Measurements from ENCODE around the gene PNMA8B.
"Not testable (repeated sequence)": the region's sequence is repeated elsewhere in the genome, so short reads cannot be mapped to it uniquely, and the experiment has no call there.

The PNMA8B gene

DNA sequence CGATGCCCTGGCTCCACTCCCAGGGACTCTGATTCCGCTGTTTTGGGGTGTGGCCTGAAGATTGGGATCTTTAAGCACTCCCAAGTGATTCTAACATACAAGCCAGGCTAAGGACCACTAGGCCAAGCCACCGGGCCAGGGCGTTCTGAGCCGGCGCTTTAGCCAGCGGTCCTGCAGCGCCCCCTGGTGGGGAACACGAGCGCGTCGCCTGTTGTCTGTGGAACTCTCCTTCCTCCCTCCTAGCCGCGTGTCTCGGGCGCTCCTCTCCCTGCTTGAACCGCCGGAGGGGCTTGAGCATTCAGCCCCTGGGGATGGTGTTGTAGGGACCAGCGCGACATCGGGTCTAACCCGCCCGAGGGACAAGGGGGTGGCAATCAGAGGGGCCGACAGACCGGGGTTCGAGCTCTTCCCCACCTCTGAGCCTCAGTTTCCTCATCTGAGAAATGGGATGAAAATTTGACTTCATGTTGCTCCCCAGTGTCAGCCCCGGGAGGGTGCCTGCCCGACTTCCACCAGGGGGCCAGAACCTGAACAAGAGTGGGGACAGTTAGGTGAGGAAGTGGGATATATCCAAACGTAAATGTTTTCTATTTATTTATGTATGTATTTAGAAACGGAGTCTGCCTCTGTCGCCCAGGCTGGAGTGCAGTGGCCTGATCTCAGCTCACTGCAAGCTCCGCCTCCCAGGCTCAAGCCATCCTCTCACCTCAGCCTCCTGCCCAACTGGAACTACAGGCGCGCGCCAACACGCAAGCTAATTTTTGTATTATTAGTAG is 18.0 kb upstream of the PNMA8B start:
- peak; percentile 62 to 84 (median 73) for DNase-seq (ENCODE audit: low read depth in 3 of 3)

- no peak for DNase-seq (ENCODE audit: low read depth in 3 of 3)
These were observed 15.6 kb upstream of the PNMA8B start for GRCh38 chr19:46511237-46511636.

DNA sequence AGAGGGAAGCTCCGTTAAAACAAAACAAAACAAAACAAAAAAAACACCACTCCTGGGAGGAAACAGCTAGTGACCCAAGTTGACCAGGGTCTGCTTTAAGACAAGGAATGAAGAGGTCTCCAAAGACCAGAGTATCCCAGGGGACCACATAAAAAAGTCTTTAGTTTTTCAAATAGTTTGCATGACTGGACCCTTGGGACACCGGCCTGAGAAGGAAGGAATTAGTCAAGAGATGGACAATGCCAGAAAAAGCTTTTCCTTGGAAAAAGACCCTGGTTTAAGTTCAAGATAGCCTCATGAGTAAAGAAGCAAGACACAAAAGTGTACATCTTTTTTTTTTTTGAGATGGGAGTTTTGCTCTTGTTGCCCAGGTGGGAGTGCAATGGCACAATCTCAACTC is 12.5 kb upstream of the PNMA8B start:
- DNase-seq (ENCODE audit: low read depth in 3 of 3): no peak

- no peak for DNase-seq (ENCODE audit: low read depth in 3 of 3)
These were observed 8.3 kb upstream of the PNMA8B start for GRCh38 chr19:46503848-46504453.

DNA sequence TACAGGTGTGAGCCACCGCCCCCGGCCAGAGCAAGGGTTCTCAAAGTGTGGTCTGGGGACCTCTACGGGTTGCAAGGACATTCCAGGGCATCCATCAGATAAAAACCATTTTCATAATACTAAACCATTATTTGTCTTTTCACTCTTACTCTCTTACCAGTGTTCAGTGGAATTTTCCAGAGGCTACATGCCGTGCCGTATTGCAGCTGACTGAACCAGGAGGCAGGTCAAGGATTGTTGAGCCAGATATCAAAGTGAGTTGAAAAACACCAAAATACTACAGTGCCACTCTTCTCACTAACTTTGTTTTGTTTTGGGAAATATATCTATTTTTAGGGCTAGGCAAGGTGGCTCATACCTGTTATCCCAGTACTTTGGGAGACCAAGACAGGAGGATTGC is 7.2 kb upstream of the PNMA8B start:
- DNase-seq (ENCODE audit: low read depth in 3 of 3): no peak

DNA sequence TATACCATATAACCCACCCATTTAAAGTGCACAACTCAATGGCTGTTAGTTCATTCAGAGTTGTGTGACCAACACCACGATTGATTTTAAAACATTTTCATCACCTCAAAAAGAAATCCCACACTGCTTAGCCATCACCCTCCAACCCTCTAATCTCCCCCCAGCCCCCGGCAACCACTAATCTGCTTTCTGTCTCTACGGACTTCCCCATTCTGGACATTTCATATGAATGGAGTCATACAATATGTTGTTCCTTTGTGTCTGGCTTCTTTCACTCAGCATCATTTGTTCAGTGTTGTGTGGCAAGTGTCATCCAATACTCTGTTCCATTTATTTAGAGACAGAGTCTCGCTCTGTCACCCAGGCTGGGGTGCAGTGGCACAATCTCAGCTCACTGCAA is 4.0 kb upstream of the PNMA8B start:
- DNase-seq (ENCODE audit: low read depth in 3 of 3): no peak

- DNase-seq (ENCODE audit: low read depth in 3 of 3): no peak
These were observed 2.1 kb upstream of the PNMA8B start for GRCh38 chr19:46497773-46498172.

GRCh38 chr19:46496886-46497285 is 1.2 kb upstream of the PNMA8B start:
- not testable (repeated sequence) for DNase-seq (ENCODE audit: low read depth in 3 of 3)

GRCh38 chr19:46496304-46496703 is 637 bp upstream of the PNMA8B start:
- no peak for DNase-seq (ENCODE audit: low read depth in 3 of 3)

- no peak for DNase-seq (ENCODE audit: low read depth in 3 of 3)
These were observed 504 bp downstream of the PNMA8B start for GRCh38 chr19:46494941-46495785.

DNA sequence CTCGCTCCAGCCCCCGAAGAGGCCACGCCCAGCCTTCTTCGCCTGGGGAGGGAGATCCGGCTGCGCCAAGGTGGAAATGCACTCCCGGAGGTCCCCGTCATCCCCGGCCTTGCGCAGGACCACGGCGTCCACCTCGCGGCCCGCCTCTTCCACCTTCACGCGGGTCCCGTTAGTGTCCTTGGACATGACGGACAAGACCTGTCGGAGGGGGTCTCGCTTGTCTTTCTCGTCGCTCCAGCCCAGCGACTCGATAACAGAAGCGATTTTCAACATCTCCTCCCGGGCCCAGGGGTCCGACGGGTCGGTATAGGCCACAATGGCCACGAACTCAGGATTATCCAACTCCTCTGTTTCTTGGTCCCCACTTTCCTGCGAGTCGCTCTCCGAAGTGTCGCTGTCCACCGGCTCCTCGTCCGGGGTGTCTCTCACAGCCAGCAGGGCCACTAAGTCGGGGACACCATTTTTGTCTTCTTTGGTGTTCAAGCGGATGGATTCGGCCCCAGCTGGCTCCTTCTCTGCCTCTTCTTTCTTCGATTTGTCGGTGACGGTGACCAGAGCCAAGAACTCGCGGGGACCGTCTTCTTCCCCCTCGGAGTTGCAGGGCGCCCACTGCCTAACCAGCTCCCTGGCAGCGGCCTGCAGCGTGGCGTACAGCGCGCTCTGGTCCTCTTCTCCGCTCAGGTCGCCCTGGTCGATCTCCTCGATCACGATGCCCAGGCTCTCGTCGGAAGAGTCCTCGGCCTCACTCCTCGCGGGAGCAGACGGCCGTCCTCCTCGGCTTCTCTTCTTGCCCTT is 1.3 kb downstream of the PNMA8B start:
- no peak for DNase-seq (ENCODE audit: low read depth in 3 of 3)

GRCh38 chr19:46493236-46494145 is 2.2 kb downstream of the PNMA8B start:
- DNase-seq (ENCODE audit: low read depth in 3 of 3): no peak

DNA sequence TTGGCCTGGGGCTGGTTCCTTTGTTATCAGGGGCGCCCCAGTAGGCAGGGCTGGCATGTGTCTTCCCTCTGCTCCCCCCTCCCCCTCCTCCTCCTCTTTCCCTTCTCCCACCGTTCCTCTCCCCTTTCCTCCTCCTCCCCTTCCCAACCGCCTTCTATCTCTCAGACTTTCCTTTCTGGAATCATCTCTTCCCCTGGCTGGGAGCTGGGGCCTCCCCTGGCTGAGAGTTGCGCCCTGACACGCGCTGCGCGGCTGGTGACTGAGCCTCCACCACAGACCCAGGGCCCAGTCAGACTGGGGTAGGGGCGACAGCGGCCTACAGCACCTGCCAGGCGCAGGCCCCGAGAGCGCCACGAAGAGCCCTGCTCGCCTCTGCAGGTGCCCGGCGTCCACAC is 2.8 kb downstream of the PNMA8B start:
- DNase-seq (ENCODE audit: low read depth in 3 of 3): no peak

DNA sequence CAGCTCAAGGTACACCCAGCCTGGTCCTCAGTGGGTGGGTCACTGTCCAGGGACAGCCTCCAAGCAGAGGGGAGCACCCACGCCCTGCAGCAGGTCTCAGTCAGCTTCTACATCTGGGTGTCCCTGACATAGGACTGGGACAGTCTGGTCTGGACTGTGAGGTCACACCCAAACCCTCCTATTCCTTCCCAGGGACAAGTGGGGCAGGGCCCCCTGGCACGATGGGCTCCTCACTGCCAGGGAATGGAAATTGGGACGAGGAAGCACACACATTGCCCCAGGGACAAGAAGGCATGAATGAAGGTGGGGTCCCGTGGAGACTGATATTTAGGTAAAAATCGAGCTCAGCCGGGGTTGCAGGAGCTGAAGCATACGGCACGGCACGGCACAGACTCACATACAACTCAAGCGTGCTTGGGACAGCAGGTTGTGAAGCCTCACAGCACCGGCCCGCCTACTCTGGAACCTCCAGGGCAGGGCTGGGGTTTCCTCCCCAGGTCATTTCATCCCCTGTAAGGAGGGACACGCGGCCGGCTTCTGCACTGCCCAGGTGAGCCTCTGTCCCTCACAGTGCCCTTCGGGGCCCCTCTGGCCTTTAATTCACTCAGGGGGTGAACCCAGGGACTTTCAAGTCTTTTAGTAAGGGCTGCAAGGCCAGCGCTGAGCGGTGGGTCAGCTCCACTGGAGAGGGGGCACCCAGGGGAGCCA is 3.5 kb downstream of the PNMA8B start:
- DNase-seq (ENCODE audit: low read depth in 3 of 3): no peak

DNA sequence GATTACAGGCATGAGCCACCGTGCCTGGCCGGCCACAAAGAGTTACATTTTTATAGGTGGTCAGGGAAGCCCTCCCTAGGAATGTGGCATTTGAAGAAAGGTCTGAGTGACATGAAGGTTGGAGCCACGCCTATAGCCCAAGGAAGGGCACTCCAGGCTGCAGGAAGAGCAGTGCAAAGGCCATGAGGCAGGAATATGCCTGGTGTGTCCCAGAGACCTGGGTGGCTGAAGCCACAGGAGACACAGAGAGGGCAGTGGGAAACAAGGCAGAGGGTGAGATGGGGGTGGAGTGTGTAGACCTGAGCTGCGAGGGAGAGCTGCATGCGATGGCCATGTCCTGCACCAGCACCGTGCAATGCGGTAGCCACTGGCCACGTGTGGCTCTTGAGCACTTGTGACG is 4.9 kb downstream of the PNMA8B start:
- no peak for DNase-seq (ENCODE audit: low read depth in 3 of 3)

DNA sequence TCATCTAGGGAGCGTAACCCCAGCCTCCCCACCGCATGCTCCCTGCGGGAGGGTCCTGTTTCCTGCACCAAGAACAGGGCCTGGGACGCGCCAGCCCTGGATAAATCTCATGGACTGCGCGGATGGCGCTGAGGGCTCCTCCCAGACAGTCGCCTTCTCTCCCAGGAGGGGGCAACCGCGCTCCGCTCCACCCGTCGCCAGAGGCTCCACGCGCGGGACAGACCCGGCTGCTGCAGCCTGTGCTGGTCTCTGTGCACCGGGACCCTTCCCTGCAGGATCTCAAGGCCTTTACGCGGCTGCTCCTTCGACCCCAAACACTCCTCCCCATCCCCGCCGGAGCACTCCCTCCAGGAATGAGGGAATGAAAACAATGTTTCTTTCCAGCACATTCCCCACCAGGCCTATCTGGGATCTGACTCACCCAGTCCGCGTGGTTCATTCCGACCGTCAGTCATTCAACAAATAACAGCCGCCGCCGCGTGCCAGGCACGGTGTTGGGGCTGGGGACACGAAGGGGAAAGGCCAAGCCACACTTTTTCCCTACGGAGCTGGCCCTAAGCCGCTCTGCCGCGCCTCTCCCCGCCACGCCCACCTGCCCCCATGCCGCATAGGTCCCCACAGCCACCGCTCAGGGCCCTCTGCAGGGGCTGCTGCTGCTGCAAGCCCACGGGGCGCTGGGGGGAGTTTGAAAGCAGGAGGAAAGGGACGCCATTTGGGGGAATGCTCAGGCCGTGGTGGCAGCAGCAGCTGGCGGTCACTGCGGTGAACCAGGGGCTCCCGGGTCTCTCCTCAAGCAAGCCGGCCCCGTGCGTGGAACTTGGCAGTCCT is 6.0 kb downstream of the PNMA8B start:
- DNase-seq (ENCODE audit: low read depth in 3 of 3): no peak

- no peak for DNase-seq (ENCODE audit: low read depth in 3 of 3)
These were observed 7.1 kb downstream of the PNMA8B start for GRCh38 chr19:46488551-46488950.

- peak; percentile 63 to 65 (median 65) for DNase-seq (ENCODE audit: low read depth in 3 of 3)
These were observed 7.7 kb downstream of the PNMA8B start for GRCh38 chr19:46487802-46488445.
